Keratinocyte (primary cell): ENCODE data around the gene LGALS4. TPM values are rescaled to one million over a fixed set of nuclear protein-coding genes. Genes with fewer than 3 reads are reported as not detected.
"Not testable (repeated sequence)": the region's sequence is repeated elsewhere in the genome, so short reads cannot be mapped to it uniquely, and the experiment has no call there.

Experiments
- DNase-seq: peaks from one replicate; pipeline ENCODE4 v3.0.0-alpha.2; 2011; ENCODE audit warnings: low read depth, missing footprints, low spot score
- FAIRE-seq: peaks from 2 replicates; lab custom pipeline; 2011; peaks lifted over from hg19 to GRCh38; lab: Jason Lieb, UNC
- H2AFZ ChIP-seq: 2 replicates; pipeline ENCODE4 v1.6.0; 2012; ENCODE audit warnings: low read length, control low read depth, inconsistent platforms; ENCODE audit not compliant: control insufficient read depth
- H3K27ac ChIP-seq: 2 replicates; pipeline ENCODE4 v1.5.1; 2011; ENCODE audit warnings: low read length; ENCODE audit not compliant: control insufficient read depth, insufficient read depth
- H3K27me3 ChIP-seq: 3 replicates; pipeline ENCODE4 v1.6.0; 2011; ENCODE audit warnings: low read length; ENCODE audit not compliant: control insufficient read depth, insufficient read depth; ENCODE audit errors: extremely low read depth
- H3K36me3 ChIP-seq, 2 experiments: 2 replicates in 1 of 2; 3 replicates in 1 of 2; pipeline ENCODE4 v1.5.1; 2011; ENCODE audit warnings: low read length in 2 of 2, mild to moderate bottlenecking in 1 of 2; ENCODE audit not compliant: control insufficient read depth in 2 of 2, insufficient read depth in 2 of 2; ENCODE audit errors: extremely low read depth in 1 of 2
- H3K4me1 ChIP-seq: 3 replicates; pipeline ENCODE4 v1.5.1; 2011; ENCODE audit warnings: low read length; ENCODE audit not compliant: control insufficient read depth, insufficient read depth; ENCODE audit errors: extremely low read depth
- H3K4me2 ChIP-seq: 3 replicates; pipeline ENCODE4 v1.6.0; 2011; ENCODE audit warnings: low read depth, low read length; ENCODE audit not compliant: control insufficient read depth, insufficient read depth; ENCODE audit errors: extremely low read depth
- H3K4me3 ChIP-seq, 3 experiments: fragments of 200-600 bp in 1 of 3; sonication (generic) in 1 of 3; 2 replicates in 2 of 3; 3 replicates in 1 of 3; pipeline ENCODE4 v1.5.1; 2011 to 2016; ENCODE audit warnings: low read length in 3 of 3, mild to moderate bottlenecking in 3 of 3, control low read depth in 2 of 3, inconsistent platforms in 1 of 3, low read depth in 1 of 3, mixed read lengths in 1 of 3, mixed run types in 1 of 3, moderate library complexity in 1 of 3; ENCODE audit not compliant: control insufficient read depth in 2 of 3, insufficient read depth in 2 of 3; ENCODE audit errors: extremely low read depth in 1 of 3
- H3K79me2 ChIP-seq: 2 replicates; pipeline ENCODE4 v1.6.0; 2012; ENCODE audit warnings: low read length; ENCODE audit not compliant: control insufficient read depth, insufficient read depth
- H3K9ac ChIP-seq: 3 replicates; pipeline ENCODE4 v1.6.0; 2011; ENCODE audit warnings: low read length; ENCODE audit not compliant: control insufficient read depth, insufficient read depth; ENCODE audit errors: extremely low read depth
- H3K9me1 ChIP-seq: 3 replicates; pipeline ENCODE4 v1.6.0; 2011; ENCODE audit warnings: low read length; ENCODE audit not compliant: control insufficient read depth, insufficient read depth; ENCODE audit errors: extremely low read depth
- H3K9me3 ChIP-seq: 2 replicates; pipeline ENCODE4 v1.5.1; 2012; ENCODE audit warnings: low read depth, low read length; ENCODE audit not compliant: control insufficient read depth
- H4K20me1 ChIP-seq: 3 replicates; pipeline ENCODE4 v1.6.0; 2011; ENCODE audit warnings: low read length; ENCODE audit not compliant: control insufficient read depth, insufficient read depth; ENCODE audit errors: extremely low read depth
- CTCF ChIP-seq, 3 experiments: IDR thresholded peaks in 1 of 3; conservative IDR thresholded peaks in 1 of 3; optimal IDR thresholded peaks in 1 of 3; 2 replicates in 2 of 3; 3 replicates in 1 of 3; pipeline versions ENCODE3 to v1.5.1; 2011; ENCODE audit warnings: low read length in 3 of 3, mild to moderate bottlenecking in 3 of 3, moderate library complexity in 2 of 3, control low read depth in 1 of 3, inconsistent platforms in 1 of 3; ENCODE audit not compliant: insufficient read depth in 2 of 3; ENCODE audit errors: extremely low read depth in 1 of 3
- EZH2 ChIP-seq: IDR thresholded peaks from one replicate; pipeline ENCODE4 v1.6.1; 2012; ENCODE audit warnings: inconsistent platforms, mild to moderate bottlenecking, low read length, moderate library complexity
- dilution Hi-C: fragments of 300-500 bp; cut with MboI; formaldehyde crosslinking; loops from one replicate; pipeline ENCODE4 v1.7.0; 2020; ENCODE audit warnings: low sequenced_read_pairs; ENCODE audit not compliant: extremely low pct_ligation_motif_present
- polyA plus RNA-seq, 5 experiments: library from polyadenylated mRNA; depleted of rRNA in 3 of 5; stranded (reverse) in 3 of 5; stranded (forward) in 1 of 5; unstranded in 1 of 5; fragments of >200 nt; gene quantifications; 1 replicate in 1 of 5; 2 replicates in 3 of 5; 3 replicates in 1 of 5; pipeline versions ENCODE4 v1.2.1 to v1.2.3, GENCODE V29; 2011 to 2012; ENCODE audit warnings: missing spikeins in 2 of 5, low read depth in 1 of 5, low replicate concordance in 1 of 5

Gene LGALS4
- polyA plus RNA-seq, 1 donor (not counting 4 experiments of a cell fraction or from before 2014, with no cell fraction given) = 0.13 TPM

GRCh38 chr19:38788478-38789243 lies 24.1 kb downstream of the LGALS4 start, which contains the start of gene LGALS7B:
Gene LGALS7B (plus strand): TSS chr19:38789200. CDS start chr19:38789227, 27 bp downstream.
- dilution Hi-C loops = no loop called here
- Histone ChIP-seq H2AFZ (peak within 1 kb of the TSS; percentile 76), H3K4me2 (peak within 1 kb of the TSS; percentile 90), H4K20me1 (no peaks in the 10 kb centered on the region), H3K4me1 (peaks cover 32% of the 10 kb centered on the region), H3K4me3 (peak within 1 kb of the TSS; percentile 34 to 62 (median 38)), H3K36me3 (no peaks in the 10 kb centered on the region), H3K9me3 (no peaks in the 10 kb centered on the region), H3K9ac (peak within 1 kb of the TSS; percentile 74), H3K79me2 (peaks cover 1% of the 10 kb centered on the region), H3K27ac (peak within 1 kb of the TSS; percentile 76), H3K27me3 (no peaks in the 10 kb centered on the region), H3K9me1 (no peaks in the 10 kb centered on the region)
- no peak for TF ChIP-seq CTCF (optimal IDR thresholded peaks at IDR 0.05 in 1 of 3, IDR thresholded peaks at IDR 0.05 in 1 of 3, conservative IDR thresholded peaks at IDR 0.05 in 1 of 3; ENCODE audit: extremely low read depth in 1 of 3, insufficient read depth in 2 of 3, low read length in 3 of 3)
- TF ChIP-seq EZH2 = no peak
- peak; percentile 57 for FAIRE-seq
- DNase-seq = no peak

GRCh38 chr19:38786572-38787265 lies 26.0 kb downstream of the LGALS4 start:
- Histone ChIP-seq H3K4me1 (peaks cover 17% of the 10 kb centered on the region), H3K9me1 (no peaks in the 10 kb centered on the region), H3K79me2 (peaks cover 1% of the 10 kb centered on the region), H3K36me3 (no peaks in the 10 kb centered on the region), H3K27ac (peak overlapping the region; percentile 42), H3K9me3 (no peaks in the 10 kb centered on the region), H3K4me2 (peak overlapping the region; percentile 55), H2AFZ (peak overlapping the region; percentile 16), H3K27me3 (no peaks in the 10 kb centered on the region), H3K4me3 (no peak overlapping the region), H4K20me1 (no peaks in the 10 kb centered on the region), H3K9ac (no peak overlapping the region)
- no peak for TF ChIP-seq EZH2
- no peak for TF ChIP-seq CTCF (optimal IDR thresholded peaks at IDR 0.05 in 1 of 3, IDR thresholded peaks at IDR 0.05 in 1 of 3, conservative IDR thresholded peaks at IDR 0.05 in 1 of 3; ENCODE audit: extremely low read depth in 1 of 3, insufficient read depth in 2 of 3, low read length in 3 of 3)
- peak; percentile 74 for DNase-seq
- dilution Hi-C loops = no loop called here
- FAIRE-seq = peak; percentile 99

GRCh38 chr19:38786061-38786460 lies 26.7 kb downstream of the LGALS4 start:
- FAIRE-seq, H3K4me3 ChIP-seq, H2AFZ ChIP-seq, H3K79me2 ChIP-seq, H3K4me2 ChIP-seq, H3K36me3 ChIP-seq, dilution Hi-C loops, DNase-seq, H4K20me1 ChIP-seq, H3K9me1 ChIP-seq, H3K9me3 ChIP-seq, H3K27ac ChIP-seq, H3K9ac ChIP-seq, H3K27me3 ChIP-seq: not testable (repeated sequence)
- peaks cover 17% of the 10 kb centered on the region for H3K4me1 ChIP-seq
